Measurements from ENCODE around the gene POU3F2. TPM values are rescaled to one million over a fixed set of nuclear protein-coding genes. Genes with fewer than 3 reads are reported as not detected.

POU3F2 gene
- total and polyA plus RNA-seq, 9 of the 15 experiments (the other 6 are each of a cell fraction or from before 2014, with no cell fraction given): 0.08 to 0.46 (median 0.36) TPM

- in situ Hi-C loops (cut with MboI): no loop called here
- ATAC-seq (peak; percentile 28; the same call in 2 of the 3 replicates), FAIRE-seq (no peak), DNase-seq (ENCODE audit: extremely low read depth in 1 of 4, low spot score in 3 of 4) (no peak)
- H3K27ac ChIP-seq (ENCODE audit: extremely low read depth, low read depth, low read length): no peak overlapping the region
- BruUV-seq (replicated peaks): no TSS peak
- H3K9ac ChIP-seq (ENCODE audit: insufficient read depth in 1 of 2, low read depth in 2 of 2, low read length in 2 of 2): no peak overlapping the region
- H3K4me1 ChIP-seq (replicated peaks in 1 of 2; ENCODE audit: control insufficient read depth in 2 of 2, insufficient read depth in 2 of 2, low read length in 2 of 2): peaks cover 0 to 12% of the 10 kb centered on the region in 2 experiments; a peak in 2 of 5 replicates
- H3K4me3 ChIP-seq: no peak overlapping the region
- H3K4me2 ChIP-seq (ENCODE audit: insufficient read depth, low read length): no peak overlapping the region
- intact Hi-C loops (cut with micrococcal nuclease): no loop called here
- POLR2A ChIA-PET: no interaction called here
- H2AFZ ChIP-seq (ENCODE audit: low read depth, low read length): peak overlapping the region; percentile 38; the same call in 1 of the 2 replicates
- no peaks in the 10 kb centered on the region for H4K20me1 ChIP-seq (replicated peaks; ENCODE audit: control insufficient read depth, insufficient read depth, low read length)
- no peaks in the 10 kb centered on the region for H3K36me3 ChIP-seq (ENCODE audit: control insufficient read depth, insufficient read depth, low read length)
- no peaks in the 10 kb centered on the region for H3K79me2 ChIP-seq (ENCODE audit: control insufficient read depth, insufficient read depth, low read length)
- CTCF ChIA-PET (ENCODE audit: low intra/inter-chr PET ratio): no interaction called here
- 27% methylated on average over 35 of the region's 44 CpGs for WGBS (ENCODE audit: insufficient coverage, low coverage, missing lambda C conversion rate)
- H3K27me3 ChIP-seq (ENCODE audit: control insufficient read depth in 2 of 2, insufficient read depth in 2 of 2, low read length in 2 of 2): peaks cover 27 to 34% of the 10 kb centered on the region in 2 experiments
- no peaks in the 10 kb centered on the region for H3K9me3 ChIP-seq (replicated peaks; ENCODE audit: control insufficient read depth, insufficient read depth, low read depth, low read length)
- no peaks in the 10 kb centered on the region for H3K9me1 ChIP-seq (ENCODE audit: control insufficient read depth, insufficient read depth, low read length)
- no peak for TF ChIP-seq HOXB6 (CRISPR knock-in tag; IDR thresholded peaks at IDR 0.05; ENCODE audit: borderline replicate concordance)
- TF ChIP-seq, protein P1, sequence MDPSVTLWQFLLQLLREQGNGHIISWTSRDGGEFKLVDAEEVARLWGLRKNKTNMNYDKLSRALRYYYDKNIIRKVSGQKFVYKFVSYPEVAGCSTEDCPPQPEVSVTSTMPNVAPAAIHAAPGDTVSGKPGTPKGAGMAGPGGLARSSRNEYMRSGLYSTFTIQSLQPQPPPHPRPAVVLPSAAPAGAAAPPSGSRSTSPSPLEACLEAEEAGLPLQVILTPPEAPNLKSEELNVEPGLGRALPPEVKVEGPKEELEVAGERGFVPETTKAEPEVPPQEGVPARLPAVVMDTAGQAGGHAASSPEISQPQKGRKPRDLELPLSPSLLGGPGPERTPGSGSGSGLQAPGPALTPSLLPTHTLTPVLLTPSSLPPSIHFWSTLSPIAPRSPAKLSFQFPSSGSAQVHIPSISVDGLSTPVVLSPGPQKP (CRISPR knock-in tag; IDR thresholded peaks at IDR 0.05): no peak
- no peak for TF ChIP-seq HNRNPH1 (optimal IDR thresholded peaks at IDR 0.05; ENCODE audit: low read depth, low read length)
- TF ChIP-seq MLLT1 (IDR thresholded peaks at IDR 0.05): no peak
- no peak for TF ChIP-seq FOXP1 (CRISPR knock-in tag; IDR thresholded peaks at IDR 0.05)
- no peak for TF ChIP-seq GMEB1 (CRISPR knock-in tag; IDR thresholded peaks at IDR 0.05)
- no peak for TF ChIP-seq ZNF174 (CRISPR knock-in tag; IDR thresholded peaks at IDR 0.05)
- TF ChIP-seq PHF8 (IDR thresholded peaks at IDR 0.05; ENCODE audit: borderline replicate concordance, low read length): no peak
- TF ChIP-seq FOS (IDR thresholded peaks at IDR 0.05; ENCODE audit: extremely low read depth, insufficient read length): no peak
- no peak for TF ChIP-seq HMBOX1 (IDR thresholded peaks at IDR 0.05)
- no peak for TF ChIP-seq ZNF184 (CRISPR knock-in tag; IDR thresholded peaks at IDR 0.05)
Measured at GRCh38 chr6:98824162-98824901, 10.0 kb upstream of the POU3F2 start.
